Upper lobe of right lung (tissue), 1 donor: ENCODE data around the gene LNPEP. TPM values are rescaled to one million over a fixed set of nuclear protein-coding genes. Genes with fewer than 3 reads are reported as not detected.

Experiments
- ATAC-seq: fragments of 200-7000 bp; cut with Tn5 transposase; one replicate; pipeline ENCODE4 v1.9.1; 2020; ENCODE audit warnings: mild to moderate bottlenecking, moderate library complexity
- DNase-seq: peaks from one replicate; pipeline ENCODE4 v3.0.0-alpha.2; 2020
- H3K27ac ChIP-seq: fragments of 200-600 bp; one replicate; pipeline ENCODE4 v1.8.0; 2022
- H3K27me3 ChIP-seq: fragments of 200-600 bp; one replicate; pipeline ENCODE4 v1.8.0; 2022; ENCODE audit warnings: mild to moderate bottlenecking
- H3K36me3 ChIP-seq: fragments of 200-600 bp; one replicate; pipeline ENCODE4 v1.8.0; 2022
- H3K4me1 ChIP-seq: fragments of 200-600 bp; one replicate; pipeline ENCODE4 v1.8.0; 2022
- H3K4me3 ChIP-seq: fragments of 200-600 bp; one replicate; pipeline ENCODE4 v1.8.0; 2022; ENCODE audit warnings: mild to moderate bottlenecking
- H3K9me3 ChIP-seq: fragments of 200-600 bp; one replicate; pipeline ENCODE4 v1.8.0; 2022
- intact Hi-C: fragments of 100-400 bp; cut with DNase I; formaldehyde crosslinking; loops from one replicate; pipeline ENCODE4 v1.11.0; 2022
- total RNA-seq: library from RNA; stranded (reverse); fragmentation: NEBNext Ultra II Directional; extraction: Animal tissue kit (Norgen Biotek cat#: 25700); gene quantifications from one replicate; pipeline ENCODE4 v1.2.1, GENCODE V29; 2021
- TF ChIP-seq, protein P1 (sequence below): fragments of 200-600 bp; IDR thresholded peaks from one replicate; pipeline ENCODE4 v1.8.0; 2022; ENCODE audit warnings: antibody characterized with exemption
- donor health status: DM: no; HTN: yes; CAD: no; lungs with severe emphysema.

Gene LNPEP
- total RNA-seq, 1 donor from 2014 or later, result 50.6 TPM

GRCh38 chr5:96952974-96953730, 17.3 kb downstream of the LNPEP start:
- TF ChIP-seq, protein P1, sequence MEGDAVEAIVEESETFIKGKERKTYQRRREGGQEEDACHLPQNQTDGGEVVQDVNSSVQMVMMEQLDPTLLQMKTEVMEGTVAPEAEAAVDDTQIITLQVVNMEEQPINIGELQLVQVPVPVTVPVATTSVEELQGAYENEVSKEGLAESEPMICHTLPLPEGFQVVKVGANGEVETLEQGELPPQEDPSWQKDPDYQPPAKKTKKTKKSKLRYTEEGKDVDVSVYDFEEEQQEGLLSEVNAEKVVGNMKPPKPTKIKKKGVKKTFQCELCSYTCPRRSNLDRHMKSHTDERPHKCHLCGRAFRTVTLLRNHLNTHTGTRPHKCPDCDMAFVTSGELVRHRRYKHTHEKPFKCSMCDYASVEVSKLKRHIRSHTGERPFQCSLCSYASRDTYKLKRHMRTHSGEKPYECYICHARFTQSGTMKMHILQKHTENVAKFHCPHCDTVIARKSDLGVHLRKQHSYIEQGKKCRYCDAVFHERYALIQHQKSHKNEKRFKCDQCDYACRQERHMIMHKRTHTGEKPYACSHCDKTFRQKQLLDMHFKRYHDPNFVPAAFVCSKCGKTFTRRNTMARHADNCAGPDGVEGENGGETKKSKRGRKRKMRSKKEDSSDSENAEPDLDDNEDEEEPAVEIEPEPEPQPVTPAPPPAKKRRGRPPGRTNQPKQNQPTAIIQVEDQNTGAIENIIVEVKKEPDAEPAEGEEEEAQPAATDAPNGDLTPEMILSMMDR, result no peak
- no peak for DNase-seq
- no peaks in the 10 kb centered on the region for H3K27me3 ChIP-seq
- intact Hi-C loops, result no loop called here
- ATAC-seq, result no peak
- no peaks in the 10 kb centered on the region for H3K9me3 ChIP-seq
- peaks cover 13% of the 10 kb centered on the region for H3K4me1 ChIP-seq
- no peak overlapping the region for H3K27ac ChIP-seq
- H3K4me3 ChIP-seq, result no peak overlapping the region
- H3K36me3 ChIP-seq, result no peaks in the 10 kb centered on the region

DNA sequence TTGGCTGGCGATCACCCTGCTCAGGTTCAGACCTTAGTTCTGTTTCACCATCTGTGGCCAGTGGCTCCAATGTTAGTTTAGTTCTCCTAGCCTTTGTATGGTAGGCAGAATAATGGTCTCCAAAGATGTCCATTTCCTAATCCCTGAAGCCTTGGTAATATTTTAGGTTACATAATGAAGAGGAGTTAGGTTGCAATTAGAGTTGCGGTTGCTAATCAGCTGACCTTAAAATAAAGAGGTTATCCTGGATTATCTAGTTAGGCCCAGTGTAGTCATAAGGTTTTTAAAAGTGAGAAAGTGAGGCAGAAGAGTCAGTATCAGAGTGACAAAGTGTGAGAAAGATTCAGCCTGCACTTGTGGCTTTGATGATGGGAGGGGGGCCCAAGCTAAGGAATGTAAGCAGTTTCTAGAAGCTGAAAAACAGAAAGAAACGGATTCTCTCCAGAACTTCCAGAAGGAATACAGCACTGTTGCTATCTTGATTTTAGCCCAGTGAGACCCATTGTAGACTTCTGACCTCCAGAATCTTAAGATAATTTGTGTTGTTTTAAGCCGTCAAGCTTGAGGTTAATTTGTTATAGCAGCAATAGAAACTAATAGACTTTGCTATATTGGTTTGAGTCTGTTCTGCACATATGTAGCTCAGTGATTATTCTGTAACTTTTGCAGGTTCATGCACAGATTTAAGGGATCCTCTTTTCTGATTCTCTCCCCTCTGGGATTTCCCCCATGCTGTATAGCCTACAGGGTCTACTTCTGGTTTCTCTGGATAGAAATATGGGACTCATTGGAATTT, 21.6 kb downstream of the LNPEP start:
- Histone ChIP-seq H3K27me3 (no peaks in the 10 kb centered on the region), H3K36me3 (no peaks in the 10 kb centered on the region), H3K9me3 (no peaks in the 10 kb centered on the region), H3K4me1 (peaks cover 28% of the 10 kb centered on the region), H3K27ac (no peak overlapping the region), H3K4me3 (no peak overlapping the region)
- TF ChIP-seq, protein P1, result no peak
- ATAC-seq (peak; percentile 48), DNase-seq (no peak)
- intact Hi-C loops, result no loop called here

DNA sequence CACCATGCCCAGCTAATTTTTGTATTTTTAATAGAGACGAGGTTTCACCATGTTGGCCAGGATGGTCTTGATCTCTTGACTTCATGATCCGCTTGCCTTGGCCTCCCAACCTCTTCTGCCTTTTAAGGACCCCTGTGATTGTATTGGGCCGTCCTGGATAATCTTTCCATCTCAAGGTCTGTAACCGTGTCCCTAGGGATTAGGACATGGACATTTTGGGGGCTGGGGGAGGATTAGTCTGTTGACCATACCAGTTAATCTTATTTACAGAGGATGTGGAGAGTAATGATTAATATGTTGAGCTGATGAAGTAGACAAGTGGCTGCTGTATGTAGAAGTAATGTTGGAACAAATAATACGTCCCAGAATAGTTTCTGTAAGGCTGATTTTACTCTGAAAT, 23.1 kb downstream of the LNPEP start:
- TF ChIP-seq, protein P1, result no peak
- H3K36me3 ChIP-seq, result no peaks in the 10 kb centered on the region

GRCh38 chr5:96961053-96961452, 25.2 kb downstream of the LNPEP start:
- ATAC-seq (peak; percentile 38), DNase-seq (no peak)
- no peaks in the 10 kb centered on the region for H3K36me3 ChIP-seq
- no peak overlapping the region for H3K4me3 ChIP-seq
- H3K27me3 ChIP-seq, result no peaks in the 10 kb centered on the region
- intact Hi-C loops, result no loop called here
- no peaks in the 10 kb centered on the region for H3K9me3 ChIP-seq
- peaks cover 42% of the 10 kb centered on the region for H3K4me1 ChIP-seq
- H3K27ac ChIP-seq, result no peak overlapping the region
- TF ChIP-seq, protein P1, result no peak

More for the DNA sequence above, 23.1 kb downstream of the LNPEP start:
- ATAC-seq (no peak), DNase-seq (no peak)
- no peaks in the 10 kb centered on the region for H3K27me3 ChIP-seq
- H3K4me1 ChIP-seq, result peaks cover 42% of the 10 kb centered on the region
- intact Hi-C loops, result no loop called here
- H3K4me3 ChIP-seq, result no peak overlapping the region
- H3K27ac ChIP-seq, result no peak overlapping the region
- H3K9me3 ChIP-seq, result no peaks in the 10 kb centered on the region

DNA sequence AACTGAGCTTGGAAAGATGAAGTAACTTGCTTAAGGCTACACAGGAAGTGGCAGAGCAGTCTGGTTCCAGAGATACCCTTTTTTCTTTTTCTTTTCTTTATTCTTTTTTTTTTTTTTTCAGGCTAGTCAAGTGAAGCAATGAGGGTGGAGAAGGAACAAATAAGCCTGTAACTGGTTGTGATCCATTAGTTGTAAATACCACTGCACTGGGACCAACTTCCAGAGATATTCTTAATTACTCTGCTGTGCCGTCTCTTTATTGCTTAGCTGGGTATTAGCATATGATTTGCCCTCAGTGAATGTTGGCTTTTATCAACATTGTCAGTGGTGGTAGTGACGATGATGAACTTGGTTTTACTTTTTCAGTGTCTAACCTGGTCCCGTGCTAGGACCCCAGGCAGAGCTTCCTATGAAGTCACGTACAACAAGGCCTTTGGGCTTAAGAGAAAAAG, 26.7 kb downstream of the LNPEP start:
- H3K36me3 ChIP-seq, result no peaks in the 10 kb centered on the region
- DNase-seq (no peak), ATAC-seq (no peak)
- intact Hi-C loops, result no loop called here
- H3K4me3 ChIP-seq, result no peak overlapping the region
- no peaks in the 10 kb centered on the region for H3K27me3 ChIP-seq
- H3K4me1 ChIP-seq, result peaks cover 42% of the 10 kb centered on the region
- no peaks in the 10 kb centered on the region for H3K9me3 ChIP-seq
- H3K27ac ChIP-seq, result peak overlapping the region; percentile 40
- TF ChIP-seq, protein P1, result no peak
